Activated naive CD8-positive, alpha-beta T cell treated with anti-CD3 and anti-CD28 coated beads, Interleukin-2, amount 10 ng/mL, durations not matched to agents 7 days and 5 days (primary cell): ENCODE measurements around the gene EFCAB10. TPM values are rescaled to one million over a fixed set of nuclear protein-coding genes. Genes with fewer than 3 reads are reported as not detected.

Experiments
- total RNA-seq, 2 experiments: library from RNA; stranded (reverse); gene quantifications; one replicate each; pipeline ENCODE4 v1.2.3, GENCODE V29; 2021

EFCAB10 gene
- total RNA-seq, 2 experiments from 2014 or later, result not detected

Other genes starting within 250 kb of the EFCAB10 start
- 10 to 100 TPM; 38.5 to 41.0 TPM for gene SRPK2, start 192.6 kb downstream of the EFCAB10 start, total RNA-seq
- gene PUS7, start 59.2 kb downstream of the EFCAB10 start, total RNA-seq, result 1 to 10 TPM; 8.2 to 9.0 TPM
- 10 to 100 TPM; 22.0 to 25.5 TPM for gene RINT1, start 49.3 kb downstream of the EFCAB10 start, total RNA-seq